Omental fat pad (tissue), 4 donors: ENCODE data around the gene PPP2R2C. TPM values are rescaled to one million over a fixed set of nuclear protein-coding genes. Genes with fewer than 3 reads are reported as not detected.

Experiments
- ATAC-seq: fragments of 150-250 bp; one replicate; pipeline ENCODE4 v1.9.1; 2016; ENCODE audit warnings: mild to moderate bottlenecking, moderate library complexity; ENCODE audit not compliant: low FRiP score
- DNase-seq: peaks from one replicate; pipeline ENCODE4 v3.0.0-alpha.2; 2019; ENCODE audit warnings: low spot score
- CTCF ChIP-seq, 3 donors: fragments of 450-650 bp; IDR thresholded peaks; one replicate each; pipeline ENCODE4 v1.5.1; 2016 to 2017; ENCODE audit warnings: antibody characterized with exemption in 3 of 3, mild to moderate bottlenecking in 3 of 3, moderate library complexity in 2 of 3
- total RNA-seq, 4 donors: library from RNA; depleted of rRNA; stranded (reverse); fragments of >200 nt; gene quantifications; one replicate each; pipeline ENCODE4 v1.1.0, GENCODE V29; 2016

PPP2R2C gene
- total RNA-seq, 4 donors from 2014 or later, result 0.38 to 1.7 (median 0.68) TPM

GRCh38 chr4:6425911-6426310, 46.5 kb downstream of the PPP2R2C start:
- DNase-seq (no peak), ATAC-seq (no peak)

DNA sequence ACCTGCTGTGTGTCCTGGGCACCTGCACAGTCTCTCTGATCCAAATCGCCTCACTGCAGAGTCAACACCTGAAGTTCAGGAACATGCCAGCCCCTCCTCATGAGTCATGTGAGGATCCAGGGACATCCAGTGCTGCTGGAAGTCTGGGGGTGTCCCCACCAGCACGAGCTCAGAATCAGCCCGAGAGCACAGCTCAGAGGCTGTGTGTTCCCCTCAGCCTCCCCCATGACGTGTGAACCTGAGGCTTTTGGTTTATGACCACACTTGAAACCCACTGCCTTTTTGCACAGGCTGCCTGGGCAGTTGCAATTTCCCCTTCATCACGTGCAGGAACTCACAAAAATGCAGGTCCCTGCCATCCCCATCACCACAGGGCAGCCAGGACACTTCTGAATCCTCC, 47.1 kb downstream of the PPP2R2C start:
- ATAC-seq, result no peak
- DNase-seq, result no peak
- no peak for TF ChIP-seq CTCF (IDR thresholded peaks at IDR 0.05)

More at GRCh38 chr4:6425911-6426310, 46.5 kb downstream of the PPP2R2C start:
- TF ChIP-seq CTCF (IDR thresholded peaks at IDR 0.05), result no peak

DNA sequence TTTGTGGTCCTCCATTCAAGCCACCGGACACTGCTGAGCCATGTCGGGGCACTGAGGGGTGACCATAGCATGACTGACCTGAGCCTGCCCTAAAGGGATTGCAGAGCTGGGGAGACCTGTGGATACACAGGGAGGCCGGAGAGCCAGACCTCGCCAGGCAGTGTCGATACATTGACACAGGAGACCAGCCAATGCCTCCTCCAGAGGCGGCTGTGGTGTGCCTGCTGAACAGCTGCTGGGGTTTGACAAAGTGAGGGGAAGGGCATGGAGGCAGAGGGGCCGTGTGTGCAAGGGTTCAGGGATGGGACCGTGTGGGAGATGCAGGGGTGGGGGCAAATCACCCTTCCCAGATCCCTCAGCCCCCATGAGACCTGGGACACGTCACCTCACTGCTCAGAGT, 48.0 kb downstream of the PPP2R2C start:
- ATAC-seq (no peak), DNase-seq (no peak)
- TF ChIP-seq CTCF (IDR thresholded peaks at IDR 0.05), result no peak

GRCh38 chr4:6423575-6423974, 48.8 kb downstream of the PPP2R2C start:
- no peak for TF ChIP-seq CTCF (IDR thresholded peaks at IDR 0.05)
- DNase-seq, result no peak

GRCh38 chr4:6422866-6423265, 49.5 kb downstream of the PPP2R2C start:
- DNase-seq (no peak), ATAC-seq (no peak)
- no peak for TF ChIP-seq CTCF (IDR thresholded peaks at IDR 0.05)

More at GRCh38 chr4:6423575-6423974, 48.8 kb downstream of the PPP2R2C start:
- no peak for ATAC-seq

GRCh38 chr4:6422105-6422504, 50.3 kb downstream of the PPP2R2C start:
- TF ChIP-seq CTCF (IDR thresholded peaks at IDR 0.05), result no peak
- DNase-seq, result no peak
- no peak for ATAC-seq

GRCh38 chr4:6421397-6421796, 51.0 kb downstream of the PPP2R2C start:
- no peak for ATAC-seq
- TF ChIP-seq CTCF (IDR thresholded peaks at IDR 0.05), result no peak
- no peak for DNase-seq
